Activated T-cell treated with anti-CD3 and anti-CD28 coated beads, Interleukin-2, amount 50 U/mL, for 24 hours (primary cell): Measurements from ENCODE around the gene TBCCD1.
A peak's percentile ranks its signal among the peaks of the same experiment; 100 is the strongest.

Source experiments
- DNase-seq: peaks from one replicate; pipeline ENCODE4 v3.0.0-alpha.2; 2020
- H3K27ac Mint-ChIP-seq: 2 replicates; pipeline ENCODE4 v1.8.0; 2020; ENCODE audit warnings: mild to moderate bottlenecking, mixed read lengths
- H3K27me3 Mint-ChIP-seq: 2 replicates; pipeline ENCODE4 v1.8.0; 2020; ENCODE audit warnings: mixed read lengths
- H3K36me3 Mint-ChIP-seq: 2 replicates; pipeline ENCODE4 v1.8.0; 2020; ENCODE audit warnings: low read depth, mixed read lengths
- H3K4me1 Mint-ChIP-seq: 2 replicates; pipeline ENCODE4 v1.8.0; 2020; ENCODE audit warnings: low read depth, mixed read lengths
- H3K4me3 Mint-ChIP-seq: 2 replicates; pipeline ENCODE4 v1.8.0; 2020; ENCODE audit warnings: mild to moderate bottlenecking, moderate library complexity, mixed read lengths
- H3K9me3 Mint-ChIP-seq: 2 replicates; pipeline ENCODE4 v1.8.0; 2020; ENCODE audit warnings: mixed read lengths

TBCCD1 gene

GRCh38 chr3:186603159-186603558, 36.0 kb upstream of the TBCCD1 start:
- Mint-ChIP-seq H3K4me1 (no peaks in the 10 kb centered on the region), H3K27me3 (peaks cover 3% of the 10 kb centered on the region), H3K27ac (no peak overlapping the region), H3K36me3 (no peaks in the 10 kb centered on the region), H3K9me3 (no peaks in the 10 kb centered on the region), H3K4me3 (no peak overlapping the region)
- no peak for DNase-seq

GRCh38 chr3:186600896-186601295, 33.8 kb upstream of the TBCCD1 start:
- Mint-ChIP-seq H3K36me3 (no peaks in the 10 kb centered on the region), H3K9me3 (no peaks in the 10 kb centered on the region), H3K4me3 (no peak overlapping the region), H3K27ac (no peak overlapping the region), H3K4me1 (no peaks in the 10 kb centered on the region), H3K27me3 (peaks cover 3% of the 10 kb centered on the region)
- no peak for DNase-seq

- Mint-ChIP-seq H3K4me1 (no peaks in the 10 kb centered on the region), H3K4me3 (no peak overlapping the region), H3K36me3 (no peaks in the 10 kb centered on the region), H3K27me3 (peaks cover 3% of the 10 kb centered on the region), H3K9me3 (no peaks in the 10 kb centered on the region), H3K27ac (no peak overlapping the region)
- DNase-seq, result no peak
Observed at GRCh38 chr3:186599785-186600166, 32.6 kb upstream of the TBCCD1 start.

- DNase-seq, result no peak
- H3K4me3 Mint-ChIP-seq, result no peak overlapping the region
- no peaks in the 10 kb centered on the region for H3K9me3 Mint-ChIP-seq
- H3K27ac Mint-ChIP-seq, result no peak overlapping the region
- no peaks in the 10 kb centered on the region for H3K4me1 Mint-ChIP-seq
- H3K36me3 Mint-ChIP-seq, result no peaks in the 10 kb centered on the region
- peaks cover 3% of the 10 kb centered on the region for H3K27me3 Mint-ChIP-seq
Observed at GRCh38 chr3:186599142-186599784, 32.1 kb upstream of the TBCCD1 start.

DNA sequence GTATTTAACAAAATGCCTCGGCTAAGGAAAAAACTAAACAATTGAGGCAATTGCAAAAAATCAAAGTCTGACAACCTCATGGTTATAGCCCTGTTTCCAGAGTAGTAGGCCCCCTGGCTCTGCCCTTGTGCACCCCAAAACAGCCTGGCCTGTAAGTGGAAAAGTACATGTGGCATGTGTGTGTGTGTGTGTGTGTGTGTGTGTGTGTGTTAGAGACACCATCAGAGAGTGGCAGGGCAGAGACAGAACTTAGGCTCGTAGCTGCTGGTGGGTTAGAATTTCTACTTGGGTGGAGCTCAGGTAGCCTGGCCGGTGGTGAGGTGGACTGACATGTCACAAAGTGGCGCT, 31.6 kb upstream of the TBCCD1 start:
- Mint-ChIP-seq H3K27ac (no peak overlapping the region), H3K4me3 (no peak overlapping the region), H3K9me3 (no peaks in the 10 kb centered on the region), H3K4me1 (no peaks in the 10 kb centered on the region), H3K36me3 (no peaks in the 10 kb centered on the region), H3K27me3 (peaks cover 3% of the 10 kb centered on the region)
- DNase-seq, result no peak

GRCh38 chr3:186598108-186598784, 31.1 kb upstream of the TBCCD1 start:
- Mint-ChIP-seq H3K27me3 (peaks cover 3% of the 10 kb centered on the region), H3K27ac (no peak overlapping the region), H3K4me3 (no peak overlapping the region), H3K4me1 (no peaks in the 10 kb centered on the region), H3K36me3 (no peaks in the 10 kb centered on the region), H3K9me3 (no peaks in the 10 kb centered on the region)
- DNase-seq, result no peak

GRCh38 chr3:186596568-186597287, 29.6 kb upstream of the TBCCD1 start:
- Mint-ChIP-seq H3K36me3 (no peaks in the 10 kb centered on the region), H3K4me3 (no peak overlapping the region), H3K27ac (peak overlapping the region; percentile 13), H3K9me3 (no peaks in the 10 kb centered on the region), H3K27me3 (peaks cover 3% of the 10 kb centered on the region), H3K4me1 (no peaks in the 10 kb centered on the region)
- no peak for DNase-seq

GRCh38 chr3:186594591-186595113, 27.5 kb upstream of the TBCCD1 start:
- Mint-ChIP-seq H3K27me3 (peaks cover 3% of the 10 kb centered on the region), H3K9me3 (no peaks in the 10 kb centered on the region), H3K27ac (no peak overlapping the region), H3K4me3 (no peak overlapping the region), H3K4me1 (peaks cover 10% of the 10 kb centered on the region), H3K36me3 (no peaks in the 10 kb centered on the region)
- DNase-seq, result no peak

DNA sequence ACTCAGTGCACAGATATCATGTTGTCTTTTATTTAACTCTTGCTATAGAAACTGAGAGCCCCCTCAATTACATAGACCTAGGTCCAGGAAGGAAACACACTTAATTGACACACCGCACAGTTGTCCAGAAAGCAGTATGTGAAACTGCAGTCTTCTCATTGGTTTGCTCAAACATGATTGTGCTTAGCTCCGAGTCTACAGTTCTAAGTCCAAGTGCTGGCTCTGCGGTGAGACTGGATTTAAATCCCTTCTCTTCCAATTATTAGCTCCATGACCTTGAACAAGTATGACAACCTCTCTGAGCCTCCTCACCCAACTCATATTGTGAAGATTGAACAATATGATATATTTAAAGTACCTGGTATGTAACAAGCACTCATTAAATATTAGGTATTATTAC, 26.7 kb upstream of the TBCCD1 start:
- no peak overlapping the region for H3K27ac Mint-ChIP-seq
- peaks cover 16% of the 10 kb centered on the region for H3K4me1 Mint-ChIP-seq
- no peak overlapping the region for H3K4me3 Mint-ChIP-seq
- H3K9me3 Mint-ChIP-seq, result no peaks in the 10 kb centered on the region
- no peak for DNase-seq
- peaks cover 3% of the 10 kb centered on the region for H3K27me3 Mint-ChIP-seq
- H3K36me3 Mint-ChIP-seq, result no peaks in the 10 kb centered on the region

GRCh38 chr3:186592682-186593081, 25.5 kb upstream of the TBCCD1 start:
- Mint-ChIP-seq H3K27ac (no peak overlapping the region), H3K9me3 (no peaks in the 10 kb centered on the region), H3K27me3 (no peaks in the 10 kb centered on the region), H3K4me3 (no peak overlapping the region), H3K4me1 (peaks cover 23% of the 10 kb centered on the region), H3K36me3 (peaks cover 3% of the 10 kb centered on the region)
- no peak for DNase-seq

GRCh38 chr3:186590580-186591295, 23.6 kb upstream of the TBCCD1 start:
- DNase-seq, result no peak
- Mint-ChIP-seq H3K4me3 (no peak overlapping the region), H3K36me3 (peaks cover 11% of the 10 kb centered on the region), H3K9me3 (no peaks in the 10 kb centered on the region), H3K27ac (no peak overlapping the region), H3K27me3 (no peaks in the 10 kb centered on the region), H3K4me1 (peaks cover 23% of the 10 kb centered on the region)

DNA sequence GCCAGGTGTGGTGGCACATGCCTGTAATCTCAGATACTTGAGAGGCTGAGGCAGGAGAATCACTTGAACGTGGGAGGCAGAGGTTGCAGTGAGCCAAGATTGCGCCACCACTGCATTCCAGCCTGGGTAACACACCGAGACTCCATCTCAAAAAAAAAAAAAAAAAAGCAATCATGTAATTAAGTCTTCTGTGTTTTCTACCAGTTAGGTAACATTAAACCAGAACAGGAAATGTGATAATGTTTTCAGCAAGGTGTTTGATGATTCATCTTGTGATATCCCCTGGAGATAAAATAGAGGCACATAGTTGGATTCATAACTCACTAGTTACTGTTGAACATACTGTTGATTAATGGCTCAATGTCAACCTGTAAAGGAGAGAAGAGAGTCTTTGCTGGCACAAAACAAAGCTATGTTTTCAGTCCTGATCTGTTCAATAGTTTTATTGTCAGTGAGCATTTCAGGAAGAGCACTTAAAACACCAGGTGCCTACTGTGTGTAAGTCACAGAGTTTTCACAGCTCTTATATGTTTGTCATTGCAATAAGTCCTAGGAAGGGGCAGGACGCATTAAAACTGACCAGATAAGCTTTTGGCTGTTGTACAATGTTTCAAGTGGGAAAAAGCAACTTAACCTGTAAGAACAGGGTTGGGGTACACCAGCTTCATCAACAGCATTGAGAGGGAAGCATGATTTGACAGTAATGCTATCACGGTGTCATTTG, 22.9 kb upstream of the TBCCD1 start:
- H3K9me3 Mint-ChIP-seq, result no peaks in the 10 kb centered on the region
- H3K4me3 Mint-ChIP-seq, result no peak overlapping the region
- H3K4me1 Mint-ChIP-seq, result peaks cover 23% of the 10 kb centered on the region
- H3K36me3 Mint-ChIP-seq, result peaks cover 18% of the 10 kb centered on the region
- DNase-seq, result no peak
- peak overlapping the region; percentile 9 for H3K27ac Mint-ChIP-seq
- no peaks in the 10 kb centered on the region for H3K27me3 Mint-ChIP-seq

- H3K4me1 Mint-ChIP-seq, result peaks cover 23% of the 10 kb centered on the region
- no peaks in the 10 kb centered on the region for H3K9me3 Mint-ChIP-seq
- H3K36me3 Mint-ChIP-seq, result peaks cover 26% of the 10 kb centered on the region
- no peak for DNase-seq
- H3K27me3 Mint-ChIP-seq, result no peaks in the 10 kb centered on the region
- no peak overlapping the region for H3K27ac Mint-ChIP-seq
- H3K4me3 Mint-ChIP-seq, result no peak overlapping the region
Observed at GRCh38 chr3:186589121-186589520, 22.0 kb upstream of the TBCCD1 start.

DNA sequence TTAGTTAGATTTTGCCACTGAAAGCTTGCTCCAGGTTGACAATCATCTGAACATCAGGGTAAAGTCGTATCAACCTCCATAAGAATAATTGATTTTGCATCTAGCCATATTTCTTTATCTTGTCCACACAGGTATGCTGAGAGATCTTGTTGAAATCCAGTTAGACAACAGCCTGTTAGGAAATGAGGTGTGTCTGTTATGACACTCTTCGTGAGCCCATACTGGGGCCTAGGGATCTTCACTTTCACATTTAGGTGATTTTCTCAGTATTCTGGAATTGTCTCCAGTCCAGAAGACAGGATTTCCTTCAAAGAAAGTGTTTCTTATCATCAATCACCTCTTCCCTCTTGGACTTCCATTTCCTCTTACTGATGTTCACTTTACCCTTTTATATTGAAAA, 21.5 kb upstream of the TBCCD1 start:
- Mint-ChIP-seq H3K9me3 (no peaks in the 10 kb centered on the region), H3K4me3 (no peak overlapping the region)

More for the DNA sequence above, 21.5 kb upstream of the TBCCD1 start:
- Mint-ChIP-seq H3K4me1 (peaks cover 23% of the 10 kb centered on the region), H3K36me3 (peaks cover 31% of the 10 kb centered on the region), H3K27ac (no peak overlapping the region), H3K27me3 (no peaks in the 10 kb centered on the region)
- no peak for DNase-seq
